ENCODE measurements around the gene PGAP6. TPM values are rescaled to one million over a fixed set of nuclear protein-coding genes. Genes with fewer than 3 reads are reported as not detected.

The PGAP6 gene
- total RNA-seq, 1 donor: 54.3 TPM

DNA sequence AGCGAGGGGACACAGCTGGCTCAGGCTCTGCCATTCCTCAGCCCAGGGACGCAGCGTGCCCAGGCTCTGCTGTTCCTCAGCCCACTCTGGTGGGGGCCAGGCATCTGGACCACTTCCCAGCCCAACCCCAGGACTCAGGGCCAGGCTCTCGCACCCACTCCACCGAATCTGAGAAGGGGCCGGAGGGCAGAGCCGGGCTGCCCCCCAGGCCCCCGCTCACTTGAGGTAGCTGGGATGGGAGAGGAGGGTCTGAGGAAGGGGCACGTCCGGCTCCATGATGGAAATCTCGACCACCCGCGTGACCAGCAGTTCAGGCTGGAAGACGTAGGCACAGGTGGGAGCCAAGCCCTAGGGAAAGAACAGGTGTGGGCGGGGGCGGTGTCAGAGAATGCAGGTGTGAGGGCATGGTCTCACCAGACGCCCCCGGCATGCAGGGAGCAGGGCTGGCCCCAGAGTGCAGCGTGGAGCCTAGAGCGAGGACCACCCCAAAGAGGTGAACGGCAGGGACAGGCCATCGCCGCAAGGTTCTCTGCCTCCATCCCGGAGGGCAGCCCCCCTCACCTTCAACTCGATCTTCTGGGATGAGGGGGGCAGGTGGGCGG is 4.9 kb downstream of the PGAP6 start:
- H4K20me1 ChIP-seq (ENCODE audit: insufficient read depth, low read length): peaks cover 15% of the 10 kb centered on the region
- no peak overlapping the region for H3K4me2 ChIP-seq (ENCODE audit: insufficient read depth, low read length)
- H3K27me3 ChIP-seq (ENCODE audit: insufficient read depth, low read length): no peaks in the 10 kb centered on the region
- H3K79me2 ChIP-seq (ENCODE audit: insufficient read depth, low read length): peaks cover 30% of the 10 kb centered on the region
- no peak for DNase-seq (ENCODE audit: insufficient read length, low spot score, missing footprints)
- H3K4me1 ChIP-seq (ENCODE audit: insufficient read depth, low read length): no peaks in the 10 kb centered on the region
- TF ChIP-seq, protein P1, sequence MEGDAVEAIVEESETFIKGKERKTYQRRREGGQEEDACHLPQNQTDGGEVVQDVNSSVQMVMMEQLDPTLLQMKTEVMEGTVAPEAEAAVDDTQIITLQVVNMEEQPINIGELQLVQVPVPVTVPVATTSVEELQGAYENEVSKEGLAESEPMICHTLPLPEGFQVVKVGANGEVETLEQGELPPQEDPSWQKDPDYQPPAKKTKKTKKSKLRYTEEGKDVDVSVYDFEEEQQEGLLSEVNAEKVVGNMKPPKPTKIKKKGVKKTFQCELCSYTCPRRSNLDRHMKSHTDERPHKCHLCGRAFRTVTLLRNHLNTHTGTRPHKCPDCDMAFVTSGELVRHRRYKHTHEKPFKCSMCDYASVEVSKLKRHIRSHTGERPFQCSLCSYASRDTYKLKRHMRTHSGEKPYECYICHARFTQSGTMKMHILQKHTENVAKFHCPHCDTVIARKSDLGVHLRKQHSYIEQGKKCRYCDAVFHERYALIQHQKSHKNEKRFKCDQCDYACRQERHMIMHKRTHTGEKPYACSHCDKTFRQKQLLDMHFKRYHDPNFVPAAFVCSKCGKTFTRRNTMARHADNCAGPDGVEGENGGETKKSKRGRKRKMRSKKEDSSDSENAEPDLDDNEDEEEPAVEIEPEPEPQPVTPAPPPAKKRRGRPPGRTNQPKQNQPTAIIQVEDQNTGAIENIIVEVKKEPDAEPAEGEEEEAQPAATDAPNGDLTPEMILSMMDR (IDR thresholded peaks at IDR 0.05; ENCODE audit: extremely low read depth, low read depth, low read length): no peak
- no peak overlapping the region for H2AFZ ChIP-seq (ENCODE audit: low read length)
- H3K9me3 ChIP-seq (ENCODE audit: low read depth, low read length): no peaks in the 10 kb centered on the region
- H3K36me3 ChIP-seq (ENCODE audit: insufficient read depth, low read length): peaks cover 22% of the 10 kb centered on the region
- H3K27ac ChIP-seq (ENCODE audit: low read depth, low read length): no peak overlapping the region
- H3K4me3 ChIP-seq (ENCODE audit: insufficient read depth, low read length): no peak overlapping the region

DNA sequence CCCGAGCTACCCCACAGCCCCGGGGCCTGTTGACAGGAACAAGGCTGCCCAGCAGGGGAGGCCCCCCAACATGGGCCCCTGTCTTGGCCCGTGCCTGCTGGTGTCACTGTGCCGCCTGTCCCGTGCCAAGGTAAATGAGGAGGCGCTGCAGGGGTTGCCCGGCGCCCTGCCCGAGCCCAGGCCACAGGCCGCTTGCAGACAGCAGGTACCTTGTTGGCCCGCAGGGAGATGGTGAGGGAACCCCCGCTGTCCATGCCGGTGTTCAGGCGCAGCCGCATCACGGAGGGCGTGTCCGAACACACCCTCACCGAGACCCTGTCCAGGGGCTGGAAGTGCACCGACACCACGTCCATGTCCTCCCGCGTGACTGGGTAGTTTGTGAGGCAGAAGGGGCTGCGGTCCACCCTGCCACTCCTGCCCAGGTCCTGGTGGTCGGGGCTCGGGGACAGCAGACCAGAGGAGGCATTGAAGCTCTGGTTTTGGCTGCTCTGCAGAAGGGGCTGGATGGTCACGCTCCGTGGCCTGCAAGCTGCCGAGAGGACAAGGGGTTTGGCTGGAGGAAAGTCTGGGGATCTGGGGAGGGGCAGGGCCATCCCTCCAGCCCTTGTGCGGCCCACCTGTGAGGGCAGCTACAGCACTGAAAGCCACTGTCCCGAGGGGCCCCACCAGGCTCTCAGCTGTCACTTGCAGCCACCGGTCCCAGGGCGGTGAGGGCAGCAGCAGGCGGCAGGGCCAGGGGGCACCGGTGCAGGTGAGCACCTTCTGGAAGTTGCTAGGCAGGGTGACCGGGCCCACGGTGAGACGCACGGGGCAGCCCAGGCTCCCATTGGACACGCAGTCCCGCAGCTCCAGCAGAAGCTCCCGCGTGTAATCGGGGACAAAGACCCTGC is 5.6 kb downstream of the PGAP6 start:
- Histone ChIP-seq H2AFZ (ENCODE audit: low read length) (no peak overlapping the region), H3K4me3 (ENCODE audit: insufficient read depth, low read length) (no peak overlapping the region), H3K9me3 (ENCODE audit: low read depth, low read length) (no peaks in the 10 kb centered on the region), H4K20me1 (ENCODE audit: insufficient read depth, low read length) (peaks cover 15% of the 10 kb centered on the region), H3K79me2 (ENCODE audit: insufficient read depth, low read length) (peaks cover 28% of the 10 kb centered on the region), H3K27me3 (ENCODE audit: insufficient read depth, low read length) (no peaks in the 10 kb centered on the region), H3K27ac (ENCODE audit: low read depth, low read length) (no peak overlapping the region), H3K4me2 (ENCODE audit: insufficient read depth, low read length) (no peak overlapping the region), H3K4me1 (ENCODE audit: insufficient read depth, low read length) (no peaks in the 10 kb centered on the region), H3K36me3 (ENCODE audit: insufficient read depth, low read length) (peaks cover 27% of the 10 kb centered on the region)
- no peak for DNase-seq (ENCODE audit: insufficient read length, low spot score, missing footprints)
- TF ChIP-seq, protein P1 (IDR thresholded peaks at IDR 0.05; ENCODE audit: extremely low read depth, low read depth, low read length): no peak

DNA sequence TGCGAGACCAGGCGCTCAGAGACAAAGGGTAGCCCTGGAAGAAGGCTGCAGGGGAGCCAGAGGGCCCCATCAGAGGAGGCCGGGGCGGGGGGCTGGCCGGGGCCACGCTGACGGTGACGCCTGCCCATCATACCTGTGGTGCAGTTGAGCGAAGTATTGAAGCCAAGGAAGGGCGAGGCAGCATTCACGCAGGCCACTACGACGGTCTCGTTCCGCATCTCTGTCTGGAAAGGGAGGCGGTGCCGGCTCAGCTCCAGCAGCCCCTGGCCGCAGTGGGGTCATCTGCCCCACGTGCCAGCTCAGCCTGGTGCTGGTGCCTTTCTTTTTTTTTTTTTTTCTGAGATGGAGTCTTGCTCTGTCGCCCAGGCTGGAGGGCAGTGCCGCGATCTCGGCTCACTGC is 6.6 kb downstream of the PGAP6 start:
- Histone ChIP-seq H3K27me3 (ENCODE audit: insufficient read depth, low read length) (no peaks in the 10 kb centered on the region), H4K20me1 (ENCODE audit: insufficient read depth, low read length) (peaks cover 15% of the 10 kb centered on the region), H2AFZ (ENCODE audit: low read length) (no peak overlapping the region), H3K36me3 (ENCODE audit: insufficient read depth, low read length) (peaks cover 27% of the 10 kb centered on the region), H3K4me3 (ENCODE audit: insufficient read depth, low read length) (no peak overlapping the region), H3K79me2 (ENCODE audit: insufficient read depth, low read length) (peaks cover 19% of the 10 kb centered on the region), H3K9me3 (ENCODE audit: low read depth, low read length) (no peaks in the 10 kb centered on the region), H3K4me1 (ENCODE audit: insufficient read depth, low read length) (no peaks in the 10 kb centered on the region), H3K27ac (ENCODE audit: low read depth, low read length) (no peak overlapping the region), H3K4me2 (ENCODE audit: insufficient read depth, low read length) (no peak overlapping the region)
- TF ChIP-seq, protein P1 (IDR thresholded peaks at IDR 0.05; ENCODE audit: extremely low read depth, low read depth, low read length): no peak
- no peak for DNase-seq (ENCODE audit: insufficient read length, low spot score, missing footprints)

DNA sequence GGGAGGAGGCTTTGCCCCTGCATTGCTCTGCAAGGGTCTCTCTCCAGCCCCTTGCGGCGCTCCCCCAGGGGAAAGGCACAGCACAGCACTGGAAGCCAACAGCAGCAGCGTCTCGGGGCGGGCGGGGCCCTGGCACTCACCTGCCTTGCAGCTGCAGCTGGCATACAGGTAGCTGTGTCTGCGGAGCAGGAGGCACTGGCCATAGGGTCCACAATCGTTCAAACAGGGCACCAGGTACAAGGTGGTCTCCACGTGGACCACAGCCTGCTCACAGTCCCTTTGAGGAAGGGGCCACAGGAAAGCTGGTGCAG is 7.2 kb downstream of the PGAP6 start:
- TF ChIP-seq, protein P1 (IDR thresholded peaks at IDR 0.05; ENCODE audit: extremely low read depth, low read depth, low read length): no peak
- H3K36me3 ChIP-seq (ENCODE audit: insufficient read depth, low read length): peaks cover 27% of the 10 kb centered on the region
- H3K9me3 ChIP-seq (ENCODE audit: low read depth, low read length): no peaks in the 10 kb centered on the region
- no peak for DNase-seq (ENCODE audit: insufficient read length, low spot score, missing footprints)
- H3K4me1 ChIP-seq (ENCODE audit: insufficient read depth, low read length): peaks cover 4% of the 10 kb centered on the region
- H2AFZ ChIP-seq (ENCODE audit: low read length): no peak overlapping the region
- H3K4me3 ChIP-seq (ENCODE audit: insufficient read depth, low read length): no peak overlapping the region
- H3K4me2 ChIP-seq (ENCODE audit: insufficient read depth, low read length): no peak overlapping the region
- peaks cover 12% of the 10 kb centered on the region for H3K79me2 ChIP-seq (ENCODE audit: insufficient read depth, low read length)
- no peaks in the 10 kb centered on the region for H3K27me3 ChIP-seq (ENCODE audit: insufficient read depth, low read length)
- H4K20me1 ChIP-seq (ENCODE audit: insufficient read depth, low read length): peaks cover 11% of the 10 kb centered on the region
- H3K27ac ChIP-seq (ENCODE audit: low read depth, low read length): no peak overlapping the region
